IPS-NIHi7 (cell line): ENCODE measurements around the gene AGK.
"Not testable (repeated sequence)": the region's sequence is repeated elsewhere in the genome, so short reads cannot be mapped to it uniquely, and the experiment has no call there.

Experiments used
- DNase-seq: peaks from one replicate; pipeline ENCODE4 v3.0.0; 2012; ENCODE audit warnings: mixed read lengths; ENCODE audit errors: extremely low spot score

AGK gene

GRCh38 chr7:141676618-141677017 is 125.4 kb downstream of the AGK start:
- no peak for DNase-seq

DNA sequence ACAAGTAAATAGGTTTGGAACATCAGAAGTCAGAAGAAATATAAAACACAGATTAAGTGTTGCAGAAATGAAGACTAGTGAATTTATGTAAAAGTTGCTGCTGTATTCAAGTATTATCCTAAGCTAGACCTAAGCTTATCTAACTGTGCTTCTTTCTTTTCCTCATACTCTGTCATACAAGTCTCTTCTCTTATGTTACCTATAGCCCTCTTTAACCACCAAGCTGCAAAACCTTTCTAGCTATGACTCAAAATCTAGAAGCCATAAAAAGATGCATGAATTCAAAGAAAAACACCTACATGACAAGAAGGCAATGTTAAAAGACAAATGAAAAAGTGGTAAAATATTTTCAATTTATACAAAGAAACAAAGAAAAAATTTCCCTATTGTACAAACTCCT is 127.8 kb downstream of the AGK start:
- no peak for DNase-seq

DNA sequence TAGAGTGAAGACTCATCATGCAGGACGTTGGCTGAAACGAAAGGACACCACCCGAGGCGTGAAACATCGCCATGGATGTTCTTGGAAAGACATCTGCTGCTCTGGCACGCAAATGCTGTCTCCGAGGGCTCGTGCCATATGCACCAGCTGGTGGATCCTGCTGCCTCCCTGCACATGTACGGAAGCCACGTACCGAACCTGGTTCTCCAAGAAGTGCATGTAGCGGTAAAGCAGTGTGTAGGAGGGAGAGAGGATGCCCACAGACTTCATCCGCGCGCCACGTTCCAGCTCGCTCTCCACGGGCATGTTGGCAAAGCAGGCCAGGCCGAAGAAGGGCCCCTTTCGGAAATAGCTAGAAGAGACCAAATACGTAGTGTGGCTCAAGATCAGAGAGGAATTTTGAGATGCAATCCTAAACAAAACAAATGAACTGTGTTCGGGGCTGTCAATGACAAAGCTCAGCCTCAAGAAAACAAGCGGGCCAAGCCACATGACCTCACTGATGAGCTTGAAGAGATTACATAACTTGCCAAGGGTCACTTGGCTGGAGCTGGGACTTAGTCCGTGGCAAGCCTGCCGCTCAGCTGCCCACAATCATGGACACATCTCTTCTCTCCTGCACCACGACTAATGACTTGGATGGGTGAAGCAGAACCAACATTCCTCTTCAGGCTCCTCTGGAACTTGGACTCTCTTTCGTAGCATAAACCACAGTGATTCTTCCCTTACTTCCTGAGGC is 134.2 kb downstream of the AGK start:
- no peak for DNase-seq

- no peak for DNase-seq
Observed at GRCh38 chr7:141686074-141686473, 134.9 kb downstream of the AGK start.

- no peak for DNase-seq
Observed at GRCh38 chr7:141686670-141687069, 135.5 kb downstream of the AGK start.

DNA sequence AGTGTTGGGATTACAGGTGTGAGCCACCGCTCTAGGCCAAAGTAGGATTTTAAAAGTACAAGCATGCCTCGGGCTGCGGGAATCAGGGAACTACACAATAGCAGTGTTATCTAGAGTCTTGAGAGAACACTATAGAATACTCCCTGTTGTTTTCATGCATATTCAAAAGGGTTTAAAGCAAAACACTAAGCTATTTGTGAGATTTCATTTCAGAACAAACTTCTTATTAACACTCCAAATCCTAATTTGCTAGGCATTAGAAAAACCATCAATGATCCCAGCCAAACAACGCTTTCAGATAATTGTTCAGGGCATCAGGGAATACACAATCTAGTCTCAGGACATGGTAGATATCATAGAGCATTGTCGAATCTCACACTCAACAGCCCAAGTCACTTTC is 136.8 kb downstream of the AGK start:
- DNase-seq, result no peak

DNA sequence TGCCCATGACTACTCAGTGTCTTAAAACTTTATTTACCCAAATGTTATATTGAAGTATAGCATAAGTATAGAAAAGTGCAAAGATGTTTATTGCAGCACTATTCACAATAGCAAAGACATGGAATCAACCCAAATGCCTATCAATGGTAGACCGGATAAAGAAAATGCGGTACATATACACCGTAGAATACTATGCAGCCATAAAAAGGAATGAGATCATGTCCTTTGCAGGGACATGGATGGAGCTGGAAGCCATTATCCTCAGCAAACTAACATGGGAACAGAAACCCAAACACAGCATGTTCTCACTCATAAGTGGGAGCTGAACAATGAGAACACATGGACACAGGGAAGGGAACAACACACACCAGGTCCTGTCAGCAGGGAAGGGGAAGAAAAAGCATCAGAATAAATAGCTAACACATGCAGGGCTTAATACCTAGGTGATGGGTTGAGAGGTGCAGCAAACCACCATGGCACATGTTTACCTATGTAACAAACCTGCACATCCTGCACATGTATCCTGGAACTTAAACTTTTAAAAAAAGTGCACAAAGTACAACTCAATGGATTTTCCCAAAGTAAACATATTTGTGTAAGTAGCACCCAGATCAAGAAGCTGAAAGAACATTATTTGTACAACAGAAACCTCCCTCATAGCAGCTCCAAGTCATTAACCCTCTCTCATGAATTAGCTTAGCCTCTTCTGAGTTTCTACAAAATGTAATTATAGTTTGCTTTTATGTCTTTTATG is 138.0 kb downstream of the AGK start:
- DNase-seq, result not testable (repeated sequence)

GRCh38 chr7:141691540-141691939 is 140.3 kb downstream of the AGK start:
- no peak for DNase-seq

DNA sequence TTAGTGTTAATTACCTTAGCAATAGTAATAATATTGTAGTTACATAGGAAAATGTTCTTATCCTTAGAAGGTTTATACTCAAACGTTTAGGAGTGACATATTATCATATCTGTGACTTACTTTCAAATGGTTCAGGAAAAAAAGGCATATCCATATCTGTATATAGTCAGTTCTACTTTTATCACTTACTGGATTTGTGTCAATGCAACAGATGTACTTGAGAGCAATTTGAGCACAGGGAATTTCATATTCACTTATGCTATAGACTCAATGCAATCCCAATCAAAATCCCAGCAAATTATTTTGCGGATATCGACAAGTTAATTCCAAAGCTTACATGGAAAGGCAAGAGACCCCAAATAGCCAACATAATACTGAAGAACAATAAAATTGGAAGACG is 140.8 kb downstream of the AGK start:
- DNase-seq, result no peak

DNA sequence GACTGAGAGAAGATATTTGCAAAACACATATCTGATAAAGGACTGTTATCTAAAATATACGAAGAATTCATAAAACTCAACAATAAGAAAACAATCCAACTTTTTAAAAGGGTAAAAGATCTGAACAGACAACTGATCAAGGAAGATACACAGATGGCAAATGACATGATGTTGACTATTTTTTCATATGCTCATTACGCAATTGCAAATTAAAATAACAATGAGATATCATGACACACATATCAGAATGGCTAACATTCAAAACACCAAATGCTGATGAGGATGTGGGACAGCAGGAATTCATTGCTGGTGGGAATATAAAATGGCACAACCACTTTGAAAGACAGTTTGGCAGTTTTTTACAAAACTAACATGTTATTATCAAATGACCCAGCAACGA is 141.9 kb downstream of the AGK start:
- no peak for DNase-seq

DNA sequence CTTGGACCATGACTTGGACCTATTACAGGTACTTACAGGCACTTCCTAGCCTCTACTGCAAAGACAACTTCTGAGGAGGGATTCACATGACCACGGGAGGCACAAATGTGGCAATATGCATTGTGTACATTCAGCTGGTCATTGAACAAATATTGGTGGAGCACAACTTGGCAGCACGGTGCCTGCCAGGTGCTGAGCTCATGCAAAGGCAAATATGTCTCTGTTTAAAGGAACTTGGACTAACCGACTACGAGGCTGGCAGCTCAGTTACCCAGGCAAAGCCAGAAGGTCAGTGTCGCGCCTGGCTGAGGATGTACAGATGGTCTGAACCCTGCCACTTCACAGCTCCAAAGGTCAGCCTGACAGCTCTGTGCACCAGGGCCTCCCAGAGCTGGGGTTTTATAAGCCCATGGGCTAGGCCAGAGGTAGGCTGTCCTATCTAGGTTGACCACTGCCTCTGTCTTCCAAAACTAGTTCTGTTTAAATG is 144.6 kb downstream of the AGK start:
- no peak for DNase-seq

- DNase-seq, result no peak
Observed at GRCh38 chr7:141696348-141696747, 145.1 kb downstream of the AGK start.

DNA sequence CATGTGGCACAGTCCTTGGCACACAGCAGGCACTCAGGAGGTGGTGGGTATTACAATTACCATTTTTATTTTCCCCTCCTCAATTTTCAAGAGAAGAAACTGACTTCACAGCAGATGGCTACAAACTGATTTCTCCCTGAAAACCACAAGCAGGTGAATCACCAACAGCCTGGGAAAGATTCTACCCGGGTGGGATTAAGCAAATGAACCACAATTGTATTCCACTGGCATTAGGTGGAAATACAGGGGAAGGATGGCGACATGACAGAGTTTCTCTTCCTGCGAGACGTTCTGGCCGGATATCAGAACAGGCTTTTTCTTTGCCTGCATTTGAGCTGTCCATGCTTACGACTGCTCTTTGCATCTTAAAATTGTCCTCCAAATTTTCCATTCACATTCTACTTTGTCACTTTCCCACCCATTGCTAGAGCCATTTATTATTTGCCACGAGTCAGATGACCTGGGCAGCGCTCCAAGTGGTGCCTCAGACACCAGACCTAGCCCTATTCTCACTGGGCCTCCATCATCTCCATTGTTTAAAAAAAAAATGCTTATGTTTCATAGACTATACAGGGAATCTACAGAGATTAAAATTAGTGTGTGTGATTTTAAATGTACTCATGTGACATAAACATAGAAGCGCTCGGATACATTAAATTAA is 146.1 kb downstream of the AGK start:
- no peak for DNase-seq

- DNase-seq, result no peak
Observed at GRCh38 chr7:141698247-141699015, 147.2 kb downstream of the AGK start.

- no peak for DNase-seq
Observed at GRCh38 chr7:141699860-141700259, 148.7 kb downstream of the AGK start.

DNA sequence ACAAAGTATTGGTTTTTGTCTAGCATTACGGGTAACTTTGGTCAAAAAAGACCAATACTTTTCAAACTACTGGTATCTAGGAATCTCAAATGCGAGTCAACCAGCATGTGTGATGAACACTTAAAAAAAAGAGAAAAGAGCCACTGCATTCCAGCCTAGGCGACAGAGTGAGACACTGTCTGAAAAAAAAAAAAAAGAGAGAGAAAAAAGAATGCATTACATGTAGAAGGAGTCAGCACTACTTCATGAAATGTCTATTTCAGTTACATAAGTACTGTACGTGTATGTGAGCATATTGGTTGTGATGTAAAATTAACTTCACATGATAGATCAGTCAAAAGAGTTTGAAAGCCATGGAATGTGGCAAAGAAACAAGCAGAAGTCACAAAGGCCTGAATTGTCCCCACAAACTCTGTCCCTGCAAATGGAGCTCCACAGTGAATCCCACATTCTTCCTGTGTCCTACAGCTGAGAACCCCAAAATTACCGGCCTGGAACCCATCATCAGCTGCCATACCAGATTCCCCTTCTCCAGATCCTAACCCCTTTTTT is 149.2 kb downstream of the AGK start:
- DNase-seq, result no peak

- DNase-seq, result peak; percentile 26
Observed at GRCh38 chr7:141700848-141701371, 149.7 kb downstream of the AGK start.

DNA sequence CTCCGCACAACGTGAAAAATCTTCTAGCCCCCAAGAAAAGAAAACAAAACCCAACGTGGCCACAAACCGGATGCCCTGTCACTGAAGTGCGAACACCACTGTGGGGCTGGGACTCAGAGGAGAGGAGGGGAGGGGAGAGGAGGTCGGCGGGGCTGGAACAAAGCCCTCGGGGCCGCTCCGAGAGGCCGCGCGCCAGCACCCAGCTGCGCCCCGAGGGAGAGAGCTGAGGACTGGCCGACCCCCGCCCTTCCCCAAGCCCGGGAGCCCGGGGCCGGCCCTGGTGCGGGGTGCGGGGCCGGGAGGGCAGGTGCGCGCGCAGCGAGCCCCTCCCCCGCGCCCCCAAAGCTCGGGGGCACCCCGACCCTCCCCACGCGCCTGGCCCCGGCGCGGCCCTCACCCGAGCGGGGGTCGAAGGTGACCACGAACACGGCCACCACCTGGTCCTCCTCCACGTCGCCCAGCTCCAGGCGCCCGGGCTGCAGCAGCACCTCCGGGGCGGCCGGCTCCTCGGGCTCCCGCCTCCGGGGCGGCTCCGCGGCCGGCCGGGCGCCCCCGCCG is 150.4 kb downstream of the AGK start:
- DNase-seq, result peak; percentile 63

GRCh38 chr7:141702047-141702567 is 150.9 kb downstream of the AGK start, which contains the start of gene DENND11:
Gene DENND11 (minus strand): TSS chr7:141702166. CDS start chr7:141702153, 13 bp downstream.
- DNase-seq, result peak; percentile 75

- DNase-seq, result no peak
Observed at GRCh38 chr7:141702892-141703291, 151.7 kb downstream of the AGK start.

DNA sequence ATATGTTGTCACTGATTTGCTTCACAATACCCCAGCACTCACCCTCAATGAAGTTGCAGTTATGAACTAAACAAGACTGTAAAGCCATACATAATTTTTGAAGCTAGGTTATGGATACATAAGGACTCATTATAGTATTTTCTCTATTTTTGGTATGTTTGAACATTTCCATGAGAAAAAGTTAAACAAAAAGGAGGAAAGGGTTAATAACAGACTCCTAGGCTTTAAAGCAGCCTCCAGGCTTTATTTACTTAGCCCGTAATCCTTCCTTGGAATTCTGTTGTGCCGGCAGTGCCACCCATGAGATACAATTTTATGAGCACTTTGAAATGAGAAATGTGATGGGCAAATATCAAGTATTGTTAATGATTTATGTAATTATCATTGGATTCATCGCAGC is 152.9 kb downstream of the AGK start:
- DNase-seq, result no peak
